HG02981 (cell line): ENCODE results near the gene UPB1.
A peak's percentile ranks its signal among the peaks of the same experiment; 100 is the strongest.
"Not testable (repeated sequence)": the region's sequence is repeated elsewhere in the genome, so short reads cannot be mapped to it uniquely, and the experiment has no call there.

Source experiments
- ATAC-seq: cut with Tn5 transposase; IDR thresholded peaks from one replicate; pipeline ENCODE4 v1.9.1; 2021; ENCODE audit warnings: mild to moderate bottlenecking, moderate library complexity; ENCODE audit not compliant: unreplicated experiment

UPB1 gene

DNA sequence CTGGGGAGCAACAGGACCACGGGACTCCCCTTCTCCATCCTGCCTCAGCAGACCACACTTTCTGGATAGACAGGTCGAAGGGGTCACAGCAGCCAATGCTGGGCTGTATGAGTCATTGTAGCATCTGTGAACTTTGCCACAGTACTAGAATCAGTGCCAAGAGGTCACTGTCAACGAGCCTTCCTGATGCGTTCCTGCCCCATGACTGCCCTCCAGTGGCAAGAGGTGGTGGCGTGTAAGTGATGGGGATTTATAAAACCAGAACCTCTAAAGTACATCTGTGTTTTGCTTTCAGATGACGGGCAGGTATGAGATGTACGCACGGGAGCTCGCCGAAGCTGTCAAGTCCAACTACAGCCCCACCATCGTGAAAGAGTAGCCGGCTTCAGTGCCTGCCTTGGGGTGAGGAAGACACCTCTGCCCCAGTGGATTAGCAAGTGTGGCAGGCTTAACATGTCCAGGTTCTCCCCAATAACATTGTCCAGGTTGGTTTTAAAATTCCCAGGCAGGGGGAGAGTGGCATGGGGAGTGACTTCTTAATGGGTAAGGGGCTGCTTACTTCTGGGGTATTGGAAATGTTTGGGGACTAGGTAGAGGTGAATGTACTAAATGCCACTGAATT lies 30.4 kb downstream of the UPB1 start:
- peak; percentile 80 for ATAC-seq

DNA sequence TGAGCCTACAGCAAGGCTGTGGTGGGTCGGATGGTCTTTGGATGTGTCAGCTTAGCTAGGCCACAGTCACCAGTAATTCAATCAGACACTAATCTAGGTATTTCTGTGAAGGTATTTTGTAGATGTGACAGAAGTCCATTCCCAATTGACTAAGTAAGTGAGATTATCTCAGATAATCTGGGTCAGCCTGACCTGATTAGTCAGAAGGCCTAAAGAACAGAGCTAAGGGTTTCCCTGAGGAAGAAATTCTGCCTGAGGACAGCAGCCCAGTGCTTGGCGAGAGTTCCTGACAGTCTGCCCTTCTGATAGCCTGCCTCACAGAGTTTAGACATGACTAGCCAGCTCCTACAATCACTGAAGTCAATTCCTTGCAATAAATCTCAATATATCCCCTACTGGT lies 31.1 kb downstream of the UPB1 start:
- no peak for ATAC-seq

DNA sequence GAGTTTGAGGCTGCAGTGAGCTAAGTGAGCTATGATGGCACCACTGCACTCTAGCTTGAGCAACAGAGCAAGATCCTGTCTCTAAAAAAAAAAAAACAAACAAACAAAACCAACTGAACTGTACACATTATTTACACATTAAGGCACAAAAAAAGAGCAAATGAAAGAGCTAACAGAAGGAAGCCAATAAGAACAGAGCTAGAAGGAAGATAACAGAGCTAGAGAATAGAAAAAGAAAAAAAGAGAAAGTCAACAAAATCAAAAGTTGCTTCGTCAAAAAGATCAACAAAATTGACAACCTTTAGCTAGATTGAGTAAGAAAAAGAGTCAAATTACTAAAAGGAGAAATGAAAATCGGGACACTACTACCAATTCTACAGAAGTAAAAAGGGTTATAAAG lies 34.8 kb downstream of the UPB1 start:
- no peak for ATAC-seq

DNA sequence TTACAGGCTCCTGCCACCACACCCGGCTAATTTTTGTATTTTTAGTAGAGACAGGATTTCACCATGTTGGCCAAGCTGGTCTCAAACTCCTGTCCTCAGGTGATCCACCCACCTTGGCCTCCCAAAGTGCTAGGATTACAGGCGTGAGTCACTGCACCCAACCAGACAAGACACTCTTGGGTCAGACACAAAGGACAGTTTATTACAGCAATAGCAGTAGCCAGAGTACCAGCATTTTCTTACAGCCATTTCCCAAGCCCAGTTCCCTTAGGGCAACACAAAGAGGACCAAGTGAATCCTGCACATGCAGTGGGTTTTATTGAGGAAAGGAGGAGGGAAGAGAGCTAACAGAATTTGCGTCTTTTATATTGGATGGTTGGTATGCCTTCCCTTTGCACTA lies 35.8 kb downstream of the UPB1 start:
- not testable (repeated sequence) for ATAC-seq

DNA sequence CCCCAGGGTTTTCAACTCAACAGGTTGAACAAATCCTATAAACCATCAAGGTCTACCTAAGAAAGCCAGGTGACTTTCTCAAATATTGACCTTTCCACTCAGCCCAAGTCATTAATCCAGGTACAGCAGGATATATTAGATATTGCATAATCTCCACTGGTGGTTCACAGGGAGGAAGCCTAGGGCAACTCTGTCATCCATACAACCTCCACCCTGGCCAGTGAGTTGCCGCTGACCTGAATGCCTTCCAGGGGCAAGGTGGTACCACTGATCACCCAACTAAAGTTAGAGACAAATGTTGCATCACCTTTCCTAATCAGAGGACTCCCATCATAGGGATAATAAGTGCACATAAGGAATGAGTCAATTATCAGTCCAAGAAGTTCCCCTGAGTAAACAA lies 36.9 kb downstream of the UPB1 start:
- no peak for ATAC-seq

DNA sequence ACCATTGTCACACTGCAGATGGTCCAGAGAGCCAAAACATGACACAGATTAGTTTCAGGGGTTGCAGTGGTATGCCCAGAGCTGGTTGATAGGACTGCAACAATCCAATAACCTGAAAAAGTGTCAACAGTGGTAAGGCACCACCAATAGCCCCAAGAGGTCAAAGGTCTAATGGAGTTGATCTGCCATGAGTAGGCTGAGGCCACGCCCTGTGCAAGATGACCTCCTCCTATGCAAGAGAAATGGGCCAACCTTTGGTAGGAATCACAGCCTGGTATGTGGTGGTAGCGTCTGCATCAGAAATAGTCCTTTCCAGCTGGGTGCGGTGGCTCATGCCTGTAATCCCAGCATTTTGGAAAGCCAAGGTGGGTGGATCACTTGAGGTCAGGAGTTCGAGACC lies 40.2 kb downstream of the UPB1 start:
- ATAC-seq: no peak

DNA sequence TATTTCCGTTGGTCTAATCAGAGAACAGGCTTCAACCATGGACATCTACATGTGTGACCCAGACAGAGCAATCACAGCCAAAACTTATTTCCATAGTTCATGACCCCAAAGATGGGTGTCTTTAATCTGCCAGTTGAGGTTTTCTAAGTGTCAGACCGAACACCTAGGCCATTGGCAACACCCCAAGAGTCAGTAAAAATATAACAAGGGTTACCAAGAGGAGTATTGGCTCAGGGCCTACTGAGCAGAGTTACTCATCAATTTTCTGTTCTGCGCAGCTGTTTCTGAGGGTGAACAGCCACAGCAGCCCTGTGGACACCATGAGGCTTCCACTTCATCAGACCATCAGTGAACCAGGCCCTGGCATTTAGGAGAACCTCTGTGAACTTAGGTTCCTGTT lies 41.0 kb downstream of the UPB1 start:
- ATAC-seq: no peak

DNA sequence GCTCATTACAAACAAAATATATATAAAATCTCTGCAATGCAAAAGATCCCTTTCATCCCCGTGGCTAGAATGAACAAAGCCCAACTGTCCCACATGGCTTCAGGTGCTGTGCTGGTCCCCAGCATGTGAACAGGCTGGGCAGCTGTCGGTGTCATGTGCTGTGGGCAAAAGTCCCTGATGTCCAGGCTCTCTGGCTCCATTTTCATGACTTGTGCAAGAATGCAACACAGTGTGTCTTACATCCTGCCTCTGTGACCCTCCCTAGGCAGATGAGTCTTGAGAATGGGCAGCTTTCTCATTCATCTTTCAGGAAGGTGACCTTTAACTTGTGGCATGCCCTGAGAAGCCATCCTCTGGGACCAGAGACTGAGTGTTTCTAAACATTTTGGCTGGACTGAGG lies 45.3 kb downstream of the UPB1 start:
- no peak for ATAC-seq

DNA sequence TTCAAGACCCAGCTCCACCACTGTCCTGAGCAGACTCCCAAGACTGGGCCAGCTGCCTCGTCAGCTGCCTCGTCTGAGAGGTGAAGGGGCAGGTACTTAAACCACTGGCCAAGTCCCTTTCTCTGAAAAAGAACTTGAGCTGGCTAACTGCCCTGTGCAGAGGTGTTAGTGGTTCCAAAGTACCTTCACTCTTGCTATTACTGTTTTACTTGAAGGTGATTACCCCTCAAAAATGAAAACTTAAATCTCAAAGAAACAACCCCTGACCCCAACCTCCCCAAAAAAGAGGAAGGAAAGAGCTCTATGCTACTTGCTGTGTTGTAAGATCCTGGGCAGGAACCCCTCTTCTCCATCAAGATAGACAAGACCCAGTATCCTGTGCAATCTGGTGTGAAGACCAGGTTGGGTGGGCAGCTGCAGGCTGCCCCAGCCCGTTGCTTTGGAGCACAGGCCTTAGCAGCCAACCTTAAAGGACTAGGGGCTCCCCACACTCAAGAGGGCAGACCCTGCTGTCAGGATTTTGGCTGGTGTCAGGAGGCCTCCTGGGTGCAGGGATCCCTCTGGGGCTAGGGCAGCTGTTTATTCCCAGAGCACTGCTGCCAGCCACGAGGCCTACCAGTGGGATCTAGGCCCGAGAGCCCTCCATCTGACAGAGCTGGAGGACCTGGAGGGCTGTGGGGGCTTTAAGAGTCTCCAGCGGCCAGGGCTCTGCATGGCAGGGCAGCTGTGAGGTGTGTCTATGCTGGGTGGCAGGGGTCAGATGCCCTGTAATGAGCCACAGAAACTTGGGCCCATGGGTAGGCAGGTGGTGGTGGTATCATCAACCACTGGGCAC lies 46.8 kb downstream of the UPB1 start:
- ATAC-seq: no peak

DNA sequence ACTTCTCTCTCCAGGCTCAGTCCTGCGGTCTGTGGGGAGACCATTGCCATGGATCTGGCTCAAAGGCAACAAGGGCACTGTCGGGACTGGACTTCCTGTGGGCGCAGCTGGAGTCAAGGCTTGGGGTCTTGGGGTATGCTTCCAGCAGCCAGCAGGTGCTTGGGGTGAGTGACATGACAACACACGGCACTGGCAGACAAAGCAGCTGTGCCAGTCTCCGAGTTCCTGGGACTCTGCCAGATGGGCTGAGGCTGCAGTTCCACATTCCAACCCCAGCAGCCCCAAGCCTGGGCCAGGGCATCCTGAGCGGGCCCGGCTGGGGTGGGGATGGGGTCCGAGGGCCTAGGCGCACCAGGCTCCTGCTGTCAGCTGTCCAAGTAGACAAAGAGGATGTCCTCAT lies 47.5 kb downstream of the UPB1 start:
- no peak for ATAC-seq

DNA sequence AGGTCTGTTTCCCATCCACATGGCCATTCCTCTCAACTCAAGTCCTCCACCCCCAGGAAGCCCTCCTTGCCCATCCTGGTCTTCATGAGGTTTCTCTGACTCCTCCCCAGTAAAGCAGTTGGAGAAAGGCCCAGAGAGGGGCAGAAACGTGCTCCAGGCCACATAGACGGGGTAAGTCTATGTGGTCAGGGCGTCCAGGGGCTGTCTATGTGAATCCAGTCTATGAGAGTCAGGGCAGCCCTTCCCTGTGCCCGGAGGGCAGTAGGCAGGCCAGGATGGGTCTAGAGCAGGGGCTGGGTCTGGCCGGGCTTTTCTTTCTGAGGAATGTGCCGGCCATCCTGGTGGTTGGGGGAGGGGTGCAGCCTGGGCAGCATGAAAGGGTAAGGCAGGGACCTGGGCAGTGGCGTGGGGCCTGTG lies 48.1 kb downstream of the UPB1 start:
- no peak for ATAC-seq

DNA sequence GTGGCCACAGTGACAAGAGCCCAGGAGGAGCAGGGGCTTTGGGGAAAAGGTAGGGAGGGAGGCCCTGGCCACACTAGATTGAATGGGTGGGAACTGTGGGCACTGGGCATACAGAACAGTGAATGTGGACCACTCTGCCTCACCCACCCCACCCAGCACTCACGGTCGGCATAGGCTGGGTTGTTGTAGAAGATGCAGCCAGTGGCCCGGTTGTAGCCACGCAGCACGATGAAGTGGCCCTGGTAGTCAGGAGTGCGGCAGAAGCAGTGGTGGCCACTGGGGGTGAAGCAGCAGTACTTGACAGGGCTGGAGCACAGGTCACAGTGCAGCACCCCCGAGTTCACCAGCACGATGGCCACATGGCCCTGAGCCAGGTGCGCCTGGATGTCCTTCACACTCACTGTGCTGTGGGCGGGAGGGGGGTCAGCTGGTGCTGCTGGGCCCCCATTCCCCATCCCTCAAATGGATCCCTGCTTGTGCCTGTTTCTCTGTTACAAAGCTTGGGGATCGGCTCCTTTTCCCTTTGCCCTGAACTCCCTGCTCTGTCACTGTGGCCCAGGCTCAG lies 48.6 kb downstream of the UPB1 start:
- no peak for ATAC-seq

DNA sequence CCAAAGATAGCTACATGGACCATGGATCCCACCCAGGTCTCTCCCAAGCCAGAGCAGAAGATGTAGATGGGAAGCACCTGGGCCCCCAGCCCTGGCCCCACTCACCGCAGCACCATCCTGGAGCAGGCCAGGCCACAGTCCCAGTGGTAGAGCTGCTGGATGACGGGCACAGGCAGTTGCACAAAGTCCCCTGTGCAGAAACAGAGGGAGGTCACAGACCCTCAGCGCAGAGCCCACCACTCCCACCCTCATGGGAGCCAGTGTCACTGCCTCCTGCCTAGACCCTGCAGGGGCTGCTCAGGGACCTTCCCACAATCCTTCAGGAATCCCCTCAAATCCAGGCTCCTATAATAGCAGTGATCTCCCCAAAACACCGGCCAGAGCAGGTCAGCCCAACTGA lies 53.7 kb downstream of the UPB1 start:
- ATAC-seq: no peak

DNA sequence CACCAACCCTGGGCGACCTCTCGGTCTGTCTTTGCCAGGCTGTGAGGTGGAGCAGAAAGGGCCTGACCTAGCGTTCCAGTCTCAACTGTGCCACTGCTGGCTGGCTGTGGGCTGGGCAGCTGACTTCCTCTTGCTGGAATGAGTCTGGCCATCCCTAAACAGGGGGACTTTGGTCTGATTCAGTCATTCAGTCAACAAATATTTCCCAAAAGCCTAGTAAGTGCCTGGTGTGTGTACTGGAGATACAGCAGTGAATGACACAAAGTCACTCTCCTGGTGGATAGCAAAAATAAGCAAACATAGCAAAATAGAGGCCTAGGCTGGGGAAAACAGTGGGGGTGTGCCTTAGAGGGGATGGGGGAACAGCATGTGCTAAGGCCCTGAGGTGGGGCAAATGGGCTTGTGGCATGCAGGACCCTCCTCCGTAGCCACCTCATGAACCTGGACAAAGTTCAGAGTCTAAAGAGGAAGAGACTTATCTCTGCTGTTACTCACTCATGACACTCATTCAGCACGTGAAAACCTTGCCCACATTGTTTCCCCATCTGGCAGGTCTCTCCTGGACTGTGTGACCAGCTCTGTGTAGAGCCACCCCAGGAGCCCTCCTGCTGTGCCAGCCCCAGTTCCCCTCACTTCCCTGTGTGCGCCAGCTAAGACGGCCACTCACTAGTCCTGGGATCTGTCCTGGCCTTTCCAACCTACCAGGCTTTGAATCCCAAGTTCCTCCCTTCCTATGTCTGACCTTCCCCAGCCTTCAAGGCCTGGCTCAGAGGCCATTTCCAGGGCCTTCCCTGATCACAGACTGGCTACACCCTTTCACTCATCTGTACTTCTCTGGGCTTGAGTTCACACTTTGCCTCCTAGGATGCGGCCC lies 55.1 kb downstream of the UPB1 start:
- ATAC-seq: no peak

DNA sequence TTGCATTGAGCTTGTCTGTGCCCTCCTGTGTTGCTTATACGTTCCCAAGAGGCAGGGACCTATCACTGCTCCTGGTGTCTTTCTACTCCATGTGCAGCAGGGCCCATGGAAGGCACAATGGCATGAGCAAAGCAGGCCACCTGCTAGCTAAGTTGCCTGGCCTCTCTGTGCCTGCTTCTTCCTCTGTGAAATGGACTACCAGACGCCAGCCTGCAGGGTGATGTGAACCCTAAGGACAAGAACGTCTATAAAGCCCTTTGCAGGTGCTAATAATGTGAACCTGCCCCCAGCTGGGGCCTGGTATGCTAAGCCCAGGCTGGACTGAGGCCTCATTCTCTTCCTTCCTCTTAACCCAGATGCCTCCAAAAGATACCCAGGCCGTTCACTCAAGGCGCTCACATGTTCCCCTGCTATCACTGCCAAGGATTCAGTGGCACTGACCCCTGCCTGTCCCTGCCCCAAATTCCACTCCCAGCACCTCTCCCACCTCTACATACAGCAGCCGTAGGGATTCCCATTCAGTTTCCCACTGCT lies 55.8 kb downstream of the UPB1 start:
- no peak for ATAC-seq

DNA sequence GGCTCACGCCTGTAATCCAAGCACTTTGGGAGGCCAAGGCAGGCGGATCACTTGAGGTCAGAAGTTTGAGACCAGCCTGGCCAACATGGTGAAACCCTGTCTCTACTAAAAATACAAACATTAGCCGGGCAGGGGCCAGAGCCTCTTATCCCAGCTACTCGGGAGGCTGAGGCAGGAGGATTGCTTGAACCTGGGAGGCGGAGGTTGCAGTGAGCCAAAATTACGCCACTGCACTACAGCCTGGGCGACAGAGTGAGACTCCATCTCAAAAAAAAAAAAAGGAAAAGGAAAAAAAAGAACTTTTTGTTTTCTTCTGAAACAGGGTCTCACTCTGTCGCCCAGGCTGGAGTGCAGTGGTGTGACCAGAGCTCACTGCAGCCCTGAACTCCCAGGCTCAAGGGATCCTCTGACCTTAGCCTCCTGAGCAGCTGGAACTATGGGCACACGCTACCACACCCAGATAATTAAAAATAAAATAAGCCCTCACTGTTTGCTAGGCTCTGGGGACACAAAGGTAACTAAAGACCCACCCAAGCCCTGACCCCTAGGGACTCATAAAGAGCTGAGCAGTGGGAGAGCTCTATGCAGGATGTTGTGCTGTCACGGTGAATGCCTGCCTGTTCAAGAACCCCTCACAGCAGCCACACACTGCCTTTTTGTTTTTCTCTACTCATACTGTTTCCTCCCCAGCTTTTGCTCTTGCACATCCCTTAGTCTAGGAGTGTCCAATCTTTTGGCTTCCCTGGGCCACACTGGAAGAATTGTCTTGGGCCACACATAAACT lies 57.6 kb downstream of the UPB1 start:
- not testable (repeated sequence) for ATAC-seq

DNA sequence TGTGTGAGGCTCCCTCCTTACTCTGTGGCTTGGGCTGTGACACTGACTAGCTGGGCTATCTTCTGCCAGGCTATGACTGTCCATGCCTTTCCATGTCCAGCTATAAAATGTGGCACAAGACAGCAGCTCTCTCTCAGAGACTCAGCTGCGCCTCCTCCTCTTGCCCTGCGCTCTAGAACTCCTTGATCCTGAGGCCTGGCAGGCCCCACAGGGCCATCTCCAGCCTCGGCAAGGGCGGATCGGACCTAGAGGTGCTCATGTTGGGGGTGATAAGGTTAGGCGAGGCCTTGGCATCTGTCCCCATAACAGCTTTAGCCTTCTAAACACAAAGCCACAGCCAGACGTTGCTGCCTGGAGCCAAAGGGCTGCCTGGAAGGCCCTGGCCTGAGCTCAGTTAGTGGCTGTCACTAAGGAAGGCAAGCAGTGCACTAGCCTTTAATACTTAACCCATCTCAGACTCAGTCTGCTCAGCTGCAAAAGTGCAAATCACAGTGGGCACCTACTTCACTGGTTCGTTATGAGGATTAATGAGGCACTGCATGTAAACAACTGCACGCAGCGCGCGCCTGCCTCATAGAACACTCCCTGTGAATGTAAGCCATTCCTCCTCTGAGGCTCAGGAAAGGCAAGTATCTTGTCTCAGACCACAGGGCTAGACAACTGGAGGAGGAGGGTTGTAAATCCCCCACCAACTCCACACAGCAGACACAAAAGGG lies 58.6 kb downstream of the UPB1 start:
- ATAC-seq: no peak

DNA sequence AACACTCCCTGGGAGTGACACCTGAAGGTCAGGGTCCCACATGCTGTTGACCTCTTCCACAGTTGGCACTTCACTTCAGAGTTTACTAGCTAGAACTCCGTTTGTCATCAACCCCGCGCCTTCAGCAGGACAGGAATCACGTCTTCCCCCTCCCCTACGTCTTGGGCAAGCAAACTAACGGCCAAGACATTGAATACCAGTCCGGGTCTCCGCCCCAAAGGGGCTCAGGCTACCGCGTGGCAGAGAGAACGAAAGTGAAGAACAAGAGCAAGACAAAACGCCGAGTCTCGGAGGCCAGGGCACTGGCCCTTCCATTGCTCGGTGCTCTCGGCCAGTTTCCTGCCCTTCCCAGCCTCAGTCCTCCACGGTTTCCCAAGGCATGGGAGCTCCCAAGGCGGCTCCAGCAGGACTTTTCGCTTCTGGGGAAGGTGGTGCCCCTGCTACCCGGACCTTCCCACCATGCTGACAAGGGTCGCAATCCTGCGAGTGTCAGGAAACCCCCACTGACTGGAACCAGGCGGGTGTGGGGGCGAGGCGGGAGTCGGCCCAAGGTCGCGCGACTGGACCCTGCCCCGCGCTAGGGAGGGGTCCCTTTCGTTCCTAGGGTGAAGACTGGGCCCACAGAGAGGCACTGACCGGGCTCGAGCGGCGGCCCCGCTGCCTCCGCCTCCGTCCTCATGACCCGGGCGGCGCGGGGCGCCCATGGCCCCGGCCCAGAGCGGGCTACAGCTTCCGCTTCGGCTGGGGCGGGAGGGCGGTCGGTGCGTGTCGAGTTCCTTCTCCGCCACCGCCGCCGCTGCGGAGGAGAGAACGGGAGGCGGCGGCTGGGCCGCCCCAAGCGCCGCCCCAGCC lies 59.4 kb downstream of the UPB1 start, which contains the start of gene GUCD1:
GUCD1 (minus strand) TSS at position 826 of the 852 bp plus-strand sequence; CDS start at position 679, 147 bp downstream.
- no peak for ATAC-seq
